H9 (cell line): ENCODE results near the gene TPRG1. TPM values are rescaled to one million over a fixed set of nuclear protein-coding genes. Genes with fewer than 3 reads are reported as not detected.

Experiments
- DNase-seq: peaks from one replicate; pipeline ENCODE4 v3.0.0-alpha.2; 2017
- H2AFZ ChIP-seq: one replicate; pipeline ENCODE4 v1.6.1; 2013; ENCODE audit warnings: mild to moderate bottlenecking, low read length, control low read depth, moderate library complexity
- H2AK5ac ChIP-seq: 2 replicates; pipeline ENCODE4 v1.6.1; 2013; ENCODE audit warnings: low read length, control low read depth, mixed read lengths; ENCODE audit not compliant: insufficient read length
- H2BK120ac ChIP-seq: one replicate; pipeline ENCODE4 v1.6.1; 2013; ENCODE audit warnings: low read depth, mild to moderate bottlenecking, low read length, control low read depth, inconsistent platforms; ENCODE audit not compliant: poor library complexity, severe bottlenecking
- H2BK12ac ChIP-seq: 2 replicates; pipeline ENCODE4 v1.6.1; 2013; ENCODE audit warnings: low read length, control low read depth, mixed read lengths, low read depth; ENCODE audit not compliant: insufficient read length
- H2BK15ac ChIP-seq: 2 replicates; pipeline ENCODE4 v1.6.1; 2013; ENCODE audit warnings: low read depth, low read length, control low read depth
- H2BK20ac ChIP-seq: one replicate; pipeline ENCODE4 v1.6.1; 2013; ENCODE audit warnings: low read depth, mild to moderate bottlenecking, low read length, control low read depth, inconsistent platforms; ENCODE audit not compliant: poor library complexity, severe bottlenecking
- H2BK5ac ChIP-seq: 2 replicates; pipeline ENCODE4 v1.6.1; 2013; ENCODE audit warnings: low read length, control low read depth, mixed read lengths; ENCODE audit not compliant: insufficient read length
- H3K14ac ChIP-seq: 2 replicates; pipeline ENCODE4 v1.6.1; 2013; ENCODE audit warnings: low read length, control low read depth; ENCODE audit not compliant: insufficient read depth
- H3K18ac ChIP-seq: 2 replicates; pipeline ENCODE4 v1.6.1; 2013; ENCODE audit warnings: low read depth, mild to moderate bottlenecking, mixed read lengths, low read length, control low read depth; ENCODE audit not compliant: insufficient read length
- H3K23ac ChIP-seq: 2 replicates; pipeline ENCODE4 v1.6.1; 2013; ENCODE audit warnings: low read length, control low read depth, mixed read lengths, low read depth; ENCODE audit not compliant: insufficient read length
- H3K23me2 ChIP-seq: 2 replicates; pipeline ENCODE4 v1.6.1; 2013; ENCODE audit warnings: low read depth, mild to moderate bottlenecking, mixed read lengths, low read length, control low read depth; ENCODE audit not compliant: insufficient read length, poor library complexity, severe bottlenecking
- H3K27ac ChIP-seq: 2 replicates; pipeline ENCODE4 v1.5.1; 2013; ENCODE audit warnings: low read length, control low read depth, mixed read lengths, low read depth; ENCODE audit not compliant: insufficient read length
- H3K27me3 ChIP-seq: 2 replicates; pipeline ENCODE4 v1.6.1; 2013; ENCODE audit warnings: low read length, control low read depth, inconsistent platforms; ENCODE audit not compliant: insufficient read depth
- H3K4ac ChIP-seq: 2 replicates; pipeline ENCODE4 v1.6.1; 2013; ENCODE audit warnings: low read depth, mild to moderate bottlenecking, control low read depth, inconsistent platforms, low read length, moderate library complexity
- H3K4me1 ChIP-seq: 2 replicates; pipeline ENCODE4 v1.6.1; 2013; ENCODE audit warnings: low read length, control low read depth, inconsistent platforms; ENCODE audit not compliant: insufficient read depth
- H3K4me2 ChIP-seq: 2 replicates; pipeline ENCODE4 v1.6.1; 2013; ENCODE audit warnings: low read length, control low read depth, mixed read lengths; ENCODE audit not compliant: insufficient read length, insufficient read depth
- H3K56ac ChIP-seq: 2 replicates; pipeline ENCODE4 v1.6.1; 2013; ENCODE audit warnings: low read depth, mild to moderate bottlenecking, mixed read lengths, low read length, control low read depth; ENCODE audit not compliant: insufficient read length
- H3K79me1 ChIP-seq: 2 replicates; pipeline ENCODE4 v1.6.1; 2013; ENCODE audit warnings: low read depth, mild to moderate bottlenecking, moderate library complexity, low read length, control low read depth, inconsistent platforms; ENCODE audit not compliant: insufficient read depth, poor library complexity, severe bottlenecking
- H3K79me2 ChIP-seq: 2 replicates; pipeline ENCODE4 v1.6.1; 2013; ENCODE audit warnings: low read length, control low read depth, inconsistent platforms; ENCODE audit not compliant: insufficient read depth
- H3K9ac ChIP-seq: 2 replicates; pipeline ENCODE4 v1.6.1; 2013; ENCODE audit warnings: low read length, control low read depth, mixed read lengths; ENCODE audit not compliant: insufficient read length; ENCODE audit errors: extremely low read depth
- H3K9me3 ChIP-seq: one replicate; pipeline ENCODE4 v1.6.1; 2013; ENCODE audit warnings: low read depth, low read length, inconsistent platforms; ENCODE audit not compliant: control insufficient read depth
- H3T11ph ChIP-seq: one replicate; pipeline ENCODE4 v1.6.1; 2013; ENCODE audit warnings: mild to moderate bottlenecking, low read length, control low read depth, inconsistent platforms
- H4K20me1 ChIP-seq: one replicate; pipeline ENCODE4 v1.6.1; 2013; ENCODE audit not compliant: control insufficient read depth, insufficient read length, insufficient read depth
- H4K5ac ChIP-seq: 2 replicates; pipeline ENCODE4 v1.6.1; 2013; ENCODE audit warnings: low read depth, mild to moderate bottlenecking, mixed read lengths, low read length, control low read depth; ENCODE audit not compliant: insufficient read length
- H4K8ac ChIP-seq: replicated peaks from 2 replicates; pipeline ENCODE4 v1.6.1; 2013; ENCODE audit warnings: low read length, control low read depth, mixed read lengths, low read depth; ENCODE audit not compliant: insufficient read length
- H4K91ac ChIP-seq: 2 replicates; pipeline ENCODE4 v1.6.1; 2013; ENCODE audit warnings: low read depth, mild to moderate bottlenecking, moderate library complexity, mixed read lengths, low read length, control low read depth; ENCODE audit not compliant: insufficient read length
- H3K27ac Mint-ChIP-seq, 3 experiments: 2 replicates in 2 of 3; 3 replicates in 1 of 3; pipeline ENCODE4 v1.8.0; 2020 to 2021; ENCODE audit warnings: mixed read lengths in 3 of 3, mild to moderate bottlenecking in 1 of 3, moderate library complexity in 1 of 3
- H3K27me3 Mint-ChIP-seq: 2 replicates; pipeline ENCODE4 v1.8.0; 2021; ENCODE audit warnings: low read depth, mild to moderate bottlenecking, moderate library complexity, mixed read lengths
- H3K36me3 Mint-ChIP-seq, 3 experiments: 2 replicates in 2 of 3; 3 replicates in 1 of 3; pipeline ENCODE4 v1.8.0; 2020 to 2021; ENCODE audit warnings: low read depth in 3 of 3, mixed read lengths in 3 of 3; ENCODE audit not compliant: insufficient read depth in 1 of 3
- H3K4me1 Mint-ChIP-seq, 2 experiments: 2 replicates each; pipeline ENCODE4 v1.8.0; 2020; ENCODE audit warnings: mixed read lengths in 2 of 2
- H3K4me3 Mint-ChIP-seq, 2 experiments: 2 replicates in 1 of 2; 3 replicates in 1 of 2; pipeline ENCODE4 v1.8.0; 2020 to 2021; ENCODE audit warnings: mild to moderate bottlenecking in 2 of 2, mixed read lengths in 2 of 2, moderate library complexity in 1 of 2
- H3K9me3 Mint-ChIP-seq, 2 experiments: 2 replicates in 1 of 2; 3 replicates in 1 of 2; pipeline ENCODE4 v1.8.0; 2020; ENCODE audit warnings: mild to moderate bottlenecking in 2 of 2, mixed read lengths in 2 of 2, moderate library complexity in 1 of 2
- CTCF ChIP-seq: fragments of 200-600 bp; sonication (generic); conservative IDR thresholded peaks from 3 replicates; pipeline ENCODE4 v1.8.0; 2021; ENCODE audit warnings: antibody characterized with exemption, mild to moderate bottlenecking
- WGBS: extraction: QIAGEN DNeasy Blood & Tissue Kit; methylation state at CpG from one replicate; pipeline ENCODE4 v1.1.7; 2013; ENCODE audit warnings: missing lambda C conversion rate, low lambda C conversion rate, mixed read lengths; ENCODE audit not compliant: insufficient read length; ENCODE audit errors: extremely low coverage; 5-methylcytosine and 5-hydroxymethylcytosine counted together
- total RNA-seq: library from RNA; stranded (reverse); gene quantifications from 2 replicates; pipeline ENCODE4 v1.2.1, GENCODE V29; 2021

TPRG1 gene
- total RNA-seq, 1 experiment from 2014 or later, result 0.66 TPM

GRCh38 chr3:189324538-189325138 is 152.9 kb downstream of the TPRG1 start:
- H4K20me1 ChIP-seq, result no peaks in the 10 kb centered on the region
- no peaks in the 10 kb centered on the region for H3K4me1 ChIP-seq
- no peak overlapping the region for H4K91ac ChIP-seq
- no peak overlapping the region for H2BK5ac ChIP-seq
- no peak overlapping the region for H2BK15ac ChIP-seq
- H3K4ac ChIP-seq, result no peak overlapping the region
- H3K27me3 Mint-ChIP-seq, result no peaks in the 10 kb centered on the region
- no peak overlapping the region for H3K4me2 ChIP-seq
- no peak overlapping the region for H2AK5ac ChIP-seq
- peak overlapping the region in 1 of 3 experiments; percentile 87; a peak in 1 of 7 replicates for H3K27ac Mint-ChIP-seq
- no CpG with 5 or more reads among the region's 5 CpGs for WGBS
- no peaks in the 10 kb centered on the region for H3K9me3 ChIP-seq
- TF ChIP-seq CTCF, result no peak
- H3K36me3 Mint-ChIP-seq, result no peaks in the 10 kb centered on the region
- DNase-seq, result no peak
- H3K23ac ChIP-seq, result no peak overlapping the region
- no peak overlapping the region for H3K27ac ChIP-seq
- no peak overlapping the region for H2BK12ac ChIP-seq
- no peak overlapping the region for H3K14ac ChIP-seq
- no peaks in the 10 kb centered on the region for H3K4me1 Mint-ChIP-seq
- H3K27me3 ChIP-seq, result no peaks in the 10 kb centered on the region
- no peak overlapping the region for H3K9ac ChIP-seq
- no peak overlapping the region for H2AFZ ChIP-seq
- no peak overlapping the region for H3K56ac ChIP-seq
- no peak overlapping the region for H2BK20ac ChIP-seq
- no peak overlapping the region for H3K4me3 Mint-ChIP-seq
- no peaks in the 10 kb centered on the region; a peak in 1 of 5 replicates for H3K9me3 Mint-ChIP-seq
- H3K23me2 ChIP-seq, result no peaks in the 10 kb centered on the region
- H2BK120ac ChIP-seq, result no peak overlapping the region
- H4K8ac ChIP-seq, result no peak overlapping the region
- H3K79me1 ChIP-seq, result no peaks in the 10 kb centered on the region
- H3K79me2 ChIP-seq, result no peaks in the 10 kb centered on the region
- H4K5ac ChIP-seq, result no peak overlapping the region
- no peak overlapping the region for H3K18ac ChIP-seq
- H3T11ph ChIP-seq, result no peak overlapping the region
